ENCODE measurements around the gene MTREX.

The MTREX gene

DNA sequence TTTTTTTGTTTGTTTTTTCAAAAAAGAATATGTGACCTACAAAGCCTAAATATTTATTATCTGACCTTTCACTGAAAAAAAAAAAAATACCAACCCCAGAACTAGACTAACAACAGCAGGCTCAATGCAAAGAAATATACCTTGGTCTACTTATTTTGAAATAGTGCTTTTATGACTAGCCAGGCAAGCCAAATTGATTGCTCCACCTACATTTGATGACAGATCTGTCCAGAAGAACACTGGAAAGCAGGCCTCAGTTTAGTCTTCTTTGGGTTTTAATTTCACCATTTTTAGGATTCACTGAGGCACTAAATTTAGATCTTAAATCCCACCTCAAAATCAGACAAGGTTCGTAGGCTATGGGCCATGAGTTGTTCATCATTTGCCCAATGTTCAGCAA is 129.7 kb downstream of the MTREX start:
- no peak for DNase-seq

DNA sequence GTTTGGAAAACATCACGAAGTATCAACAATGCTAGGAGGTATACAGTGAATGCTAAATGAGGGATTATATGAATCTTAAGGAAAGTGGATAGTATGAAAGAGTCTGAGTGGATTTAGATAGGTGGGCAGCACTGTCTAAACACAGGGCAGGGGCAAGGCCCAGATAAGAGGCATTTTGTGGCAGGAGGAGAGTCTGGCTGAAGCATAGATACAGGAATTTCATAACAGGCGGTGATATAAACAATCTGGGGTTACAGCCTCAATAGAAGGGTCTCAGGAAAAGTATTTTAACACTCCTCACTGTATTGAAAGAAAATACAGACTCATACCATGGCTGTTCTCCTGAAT is 130.0 kb downstream of the MTREX start:
- no peak for DNase-seq

- no peak for DNase-seq
Measured at GRCh38 chr5:55438998-55439397, 131.2 kb downstream of the MTREX start.

DNA sequence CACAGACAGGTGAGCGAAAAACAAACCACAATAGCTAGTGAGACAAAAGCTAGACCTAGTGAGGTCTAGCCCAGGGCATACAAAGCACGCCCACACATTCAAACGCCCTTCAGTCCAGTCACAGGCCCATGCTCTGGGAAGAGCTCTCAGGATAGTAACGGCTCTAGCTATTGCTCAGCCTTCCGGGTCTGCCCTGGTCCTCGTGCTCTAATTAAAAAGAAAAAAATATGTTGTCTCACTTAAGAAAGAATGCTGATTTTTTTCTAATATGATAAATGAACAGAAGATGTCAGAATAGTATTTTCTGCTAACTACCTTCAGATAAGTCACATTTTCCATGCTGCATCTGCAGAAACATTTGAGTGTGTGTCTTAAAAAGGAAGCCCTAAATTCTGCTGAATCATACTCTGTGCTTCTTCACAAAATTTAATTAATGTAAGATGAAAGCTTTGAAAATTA is 132.4 kb downstream of the MTREX start:
- peak; percentile 28 for DNase-seq

GRCh38 chr5:55441107-55441771 is 133.4 kb downstream of the MTREX start:
- no peak for DNase-seq

DNA sequence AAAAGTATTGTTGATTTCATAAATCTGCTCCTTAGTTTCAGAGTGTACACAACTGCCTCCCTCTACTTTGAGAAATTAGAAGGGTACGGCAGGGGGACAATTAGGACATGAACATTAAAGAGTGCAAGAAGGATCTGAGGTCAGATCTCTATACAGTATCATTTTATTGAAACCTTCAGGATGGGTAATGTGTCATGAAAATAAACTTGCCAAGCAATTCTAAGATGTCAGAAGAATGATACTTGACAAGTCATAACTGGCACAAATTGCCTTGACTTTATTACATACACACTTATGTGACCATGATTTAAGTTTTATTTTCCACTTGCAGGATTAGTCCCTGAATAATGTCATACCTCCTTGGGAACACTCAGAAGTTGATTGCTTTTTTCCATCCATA is 134.2 kb downstream of the MTREX start:
- DNase-seq: no peak

DNA sequence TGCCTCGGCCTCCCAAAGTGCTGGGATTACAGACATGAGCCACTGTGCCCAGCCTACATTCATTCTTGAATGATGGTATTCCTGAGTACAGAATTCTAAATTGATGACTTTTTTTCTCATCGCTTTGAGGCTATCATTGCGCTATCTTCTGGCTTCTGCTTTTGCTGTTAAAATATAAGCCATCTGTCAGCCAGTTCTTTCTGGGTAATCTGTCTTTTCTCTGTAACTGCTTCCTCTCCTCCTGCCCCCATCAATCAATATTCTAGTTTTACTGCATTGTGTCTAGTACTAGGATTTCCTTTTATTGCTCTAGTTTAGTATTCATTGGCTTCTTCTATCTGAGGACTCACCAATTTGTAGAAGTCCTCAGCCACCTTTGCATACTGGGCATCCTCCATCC is 138.0 kb downstream of the MTREX start:
- no peak for DNase-seq

- DNase-seq: no peak
Measured at GRCh38 chr5:55446640-55447351, 139.0 kb downstream of the MTREX start.

DNA sequence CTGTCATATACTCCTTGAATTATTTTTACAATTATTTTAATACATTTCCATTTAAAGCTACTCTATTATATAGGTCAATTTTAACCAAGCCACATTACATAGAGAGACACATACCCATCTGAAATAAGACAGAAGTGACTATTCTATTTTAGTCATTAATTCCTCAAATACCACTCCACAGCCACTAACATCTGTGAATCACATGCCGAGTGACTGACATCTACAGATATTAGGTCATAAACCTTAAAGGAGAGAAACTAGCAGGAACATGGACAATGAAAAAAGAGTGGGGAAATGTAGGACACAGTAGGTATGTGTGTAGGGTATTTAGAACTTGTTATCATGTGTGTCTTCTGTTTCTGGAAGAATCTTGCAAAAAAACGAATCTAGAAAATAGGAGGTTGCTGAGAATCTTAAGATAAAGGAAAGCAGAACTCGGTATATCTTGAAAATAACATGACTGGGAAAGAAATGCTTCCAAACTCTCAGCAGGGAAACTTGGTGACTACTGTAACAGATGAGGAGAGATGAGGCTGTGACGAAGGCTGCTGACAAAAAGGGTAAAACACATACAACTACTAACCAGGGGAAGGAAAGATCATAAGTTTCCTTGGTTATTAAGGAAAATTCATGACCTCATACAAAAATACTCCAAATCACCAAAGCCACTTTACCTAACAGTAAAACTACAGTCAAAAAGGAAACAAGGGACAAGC is 142.4 kb downstream of the MTREX start:
- DNase-seq: no peak

- DNase-seq: no peak
Measured at GRCh38 chr5:55451976-55452375, 144.2 kb downstream of the MTREX start.

- no peak for DNase-seq
Measured at GRCh38 chr5:55453211-55453610, 145.4 kb downstream of the MTREX start.

- DNase-seq: no peak
Measured at GRCh38 chr5:55454282-55454681, 146.5 kb downstream of the MTREX start.

- no peak for DNase-seq
Measured at GRCh38 chr5:55456216-55456895, 148.6 kb downstream of the MTREX start.

- no peak for DNase-seq
Measured at GRCh38 chr5:55459572-55459971, 151.8 kb downstream of the MTREX start.

DNA sequence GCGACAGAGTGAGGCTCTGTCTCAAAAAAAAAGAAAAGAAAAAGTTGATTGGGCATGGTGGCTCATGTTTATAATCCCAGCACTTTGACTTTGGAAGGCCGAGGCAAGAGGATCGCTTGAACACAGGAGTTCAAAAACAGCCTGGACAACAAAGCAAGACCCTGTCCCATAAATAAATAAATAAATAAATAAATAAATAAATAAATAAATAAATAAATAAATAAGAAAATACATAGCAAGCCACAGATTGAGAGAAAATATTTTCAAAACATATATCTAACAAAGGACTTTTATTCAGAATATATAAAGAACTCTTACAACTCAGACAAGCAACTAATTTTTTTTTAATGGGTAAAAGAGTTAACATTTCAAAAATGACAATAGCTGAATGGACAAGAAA is 155.8 kb downstream of the MTREX start:
- DNase-seq: no peak

- no peak for DNase-seq
Measured at GRCh38 chr5:55467862-55468551, 160.2 kb downstream of the MTREX start.

DNA sequence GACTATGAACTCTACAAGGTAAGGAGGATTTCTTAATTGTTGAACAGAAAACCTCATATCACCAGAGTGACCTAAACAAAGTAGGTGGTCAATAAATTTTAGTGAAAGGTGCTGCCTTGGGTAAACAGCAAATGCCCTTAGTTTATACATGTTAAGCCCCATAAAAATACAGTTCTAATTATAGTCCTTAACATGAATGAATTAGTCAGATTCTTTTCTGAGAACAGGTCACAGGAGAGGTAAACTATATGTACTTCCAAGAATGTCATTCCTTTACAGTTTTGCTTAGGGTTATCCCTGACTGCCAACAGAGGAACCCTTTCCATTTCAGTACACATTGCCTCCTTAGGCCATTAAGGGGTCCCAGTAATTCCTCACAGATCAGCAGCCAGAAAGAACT is 162.1 kb downstream of the MTREX start:
- DNase-seq: no peak

GRCh38 chr5:55470282-55470681 is 162.5 kb downstream of the MTREX start:
- DNase-seq: no peak

GRCh38 chr5:55471468-55471867 is 163.7 kb downstream of the MTREX start:
- DNase-seq: no peak

DNA sequence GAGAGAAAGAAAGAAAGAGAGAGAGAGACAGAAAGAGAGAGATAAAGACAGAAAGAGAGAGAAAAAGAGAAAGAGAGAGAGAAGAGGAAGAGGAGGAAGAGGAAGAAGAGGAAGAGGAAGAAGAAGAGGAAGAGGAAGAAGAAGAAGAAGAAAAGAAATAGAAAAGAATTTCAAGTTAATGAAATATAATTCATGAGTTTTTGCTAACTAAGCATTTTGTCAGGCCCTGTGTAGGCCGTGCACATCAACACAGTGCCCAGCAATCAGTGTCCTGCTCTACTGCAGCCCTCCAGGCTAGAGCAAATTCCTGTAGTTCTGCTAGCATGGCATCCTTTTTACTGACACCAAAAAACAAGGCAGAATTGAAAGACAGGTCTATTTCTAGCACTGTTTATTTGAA is 164.9 kb downstream of the MTREX start:
- DNase-seq: no peak

Data from activated naive CD4-positive, alpha-beta T cell treated with Interleukin-2 at 50 U/mL for 16 hours (primary cell).